SK-N-SH (cell line): ENCODE measurements around the gene CCDC152.

Experiments
- EZH2phosphoT487 ChIP-seq: fragments of 200-600 bp; sonication (generic); IDR thresholded peaks from 2 replicates; pipeline ENCODE4 v1.6.1; 2017; ENCODE audit warnings: low read depth, mixed run types, mild to moderate bottlenecking, antibody characterized with exemption, moderate library complexity, borderline replicate concordance
- JUND ChIP-seq: IDR thresholded peaks from 2 replicates; pipeline ENCODE4 v1.4.0; 2012
- NFIC ChIP-seq: IDR thresholded peaks from 2 replicates; pipeline ENCODE4 v1.4.0; 2012; ENCODE audit warnings: borderline replicate concordance
- NRF1 ChIP-seq: IDR thresholded peaks from 2 replicates; pipeline ENCODE4 v1.6.1; 2012; ENCODE audit warnings: low read depth, mild to moderate bottlenecking, low read length
- POLR2AphosphoS5 ChIP-seq: IDR thresholded peaks from 2 replicates; pipeline ENCODE4 v1.6.1; 2012; ENCODE audit warnings: low read depth, low read length
- RAD21 ChIP-seq: IDR thresholded peaks from 2 replicates; pipeline ENCODE4 v1.6.1; 2012; ENCODE audit warnings: mild to moderate bottlenecking, low read length
- TCF12 ChIP-seq: IDR thresholded peaks from 2 replicates; pipeline ENCODE4 v1.4.0; 2012
- TEAD4 ChIP-seq: IDR thresholded peaks from 2 replicates; pipeline ENCODE4 v1.4.0; 2012; ENCODE audit warnings: mild to moderate bottlenecking, borderline replicate concordance; ENCODE audit not compliant: insufficient read depth
- YY1 ChIP-seq: IDR thresholded peaks from 2 replicates; pipeline ENCODE4 v1.4.0; 2012; ENCODE audit warnings: low read depth, mild to moderate bottlenecking
- TF ChIP-seq, protein P1 (sequence below): fragments of 200-600 bp; sonication (generic); IDR thresholded peaks from 2 replicates; pipeline ENCODE4 v1.6.1; 2017; ENCODE audit warnings: antibody characterized with exemption, mild to moderate bottlenecking, moderate library complexity
- TF ChIP-seq, protein P2 (sequence below): IDR thresholded peaks from 2 replicates; pipeline ENCODE4 v1.6.1; 2012; ENCODE audit warnings: mild to moderate bottlenecking, low read depth, low read length, moderate library complexity
- TF ChIP-seq, protein P3 (sequence below): IDR thresholded peaks from 2 replicates; pipeline ENCODE4 v1.4.0; 2012; ENCODE audit warnings: low read depth
- TF ChIP-seq, protein P4 (sequence below): fragments of 150-350 bp; IDR thresholded peaks from 2 replicates; pipeline ENCODE4 v1.6.1; 2017; ENCODE audit warnings: antibody characterized with exemption, low read length, low read depth, borderline replicate concordance
- TF ChIP-seq, protein P5 (sequence below): IDR thresholded peaks from 2 replicates; pipeline ENCODE4 v1.4.0; 2012; ENCODE audit warnings: low read depth, borderline replicate concordance

DNA sequence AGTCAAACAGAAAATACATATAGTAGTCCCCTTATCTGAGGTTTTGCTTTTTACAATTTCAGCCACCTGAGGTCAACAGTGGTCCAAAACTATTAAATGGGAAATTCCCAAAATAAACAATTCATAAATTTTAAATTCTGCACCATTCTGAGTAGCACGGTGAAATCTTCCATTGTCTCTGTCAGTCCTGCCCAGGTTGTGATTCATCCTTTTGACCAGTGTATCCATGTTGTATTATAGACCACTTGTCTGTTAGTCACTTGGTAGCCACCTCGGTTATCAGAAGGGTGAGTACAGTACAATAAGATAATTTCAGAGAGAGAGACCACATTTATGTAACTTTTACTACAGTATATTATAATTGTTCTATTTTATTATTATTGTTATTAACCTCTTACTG is 2.8 kb downstream of the CCDC152 start:
- TF ChIP-seq TCF12: no peak
- no peak for TF ChIP-seq JUND
- TF ChIP-seq, protein P1, sequence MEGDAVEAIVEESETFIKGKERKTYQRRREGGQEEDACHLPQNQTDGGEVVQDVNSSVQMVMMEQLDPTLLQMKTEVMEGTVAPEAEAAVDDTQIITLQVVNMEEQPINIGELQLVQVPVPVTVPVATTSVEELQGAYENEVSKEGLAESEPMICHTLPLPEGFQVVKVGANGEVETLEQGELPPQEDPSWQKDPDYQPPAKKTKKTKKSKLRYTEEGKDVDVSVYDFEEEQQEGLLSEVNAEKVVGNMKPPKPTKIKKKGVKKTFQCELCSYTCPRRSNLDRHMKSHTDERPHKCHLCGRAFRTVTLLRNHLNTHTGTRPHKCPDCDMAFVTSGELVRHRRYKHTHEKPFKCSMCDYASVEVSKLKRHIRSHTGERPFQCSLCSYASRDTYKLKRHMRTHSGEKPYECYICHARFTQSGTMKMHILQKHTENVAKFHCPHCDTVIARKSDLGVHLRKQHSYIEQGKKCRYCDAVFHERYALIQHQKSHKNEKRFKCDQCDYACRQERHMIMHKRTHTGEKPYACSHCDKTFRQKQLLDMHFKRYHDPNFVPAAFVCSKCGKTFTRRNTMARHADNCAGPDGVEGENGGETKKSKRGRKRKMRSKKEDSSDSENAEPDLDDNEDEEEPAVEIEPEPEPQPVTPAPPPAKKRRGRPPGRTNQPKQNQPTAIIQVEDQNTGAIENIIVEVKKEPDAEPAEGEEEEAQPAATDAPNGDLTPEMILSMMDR: no peak
- TF ChIP-seq EZH2phosphoT487: no peak
- TF ChIP-seq NRF1: no peak
- no peak for TF ChIP-seq NFIC
- no peak for TF ChIP-seq RAD21
- TF ChIP-seq, protein P2, sequence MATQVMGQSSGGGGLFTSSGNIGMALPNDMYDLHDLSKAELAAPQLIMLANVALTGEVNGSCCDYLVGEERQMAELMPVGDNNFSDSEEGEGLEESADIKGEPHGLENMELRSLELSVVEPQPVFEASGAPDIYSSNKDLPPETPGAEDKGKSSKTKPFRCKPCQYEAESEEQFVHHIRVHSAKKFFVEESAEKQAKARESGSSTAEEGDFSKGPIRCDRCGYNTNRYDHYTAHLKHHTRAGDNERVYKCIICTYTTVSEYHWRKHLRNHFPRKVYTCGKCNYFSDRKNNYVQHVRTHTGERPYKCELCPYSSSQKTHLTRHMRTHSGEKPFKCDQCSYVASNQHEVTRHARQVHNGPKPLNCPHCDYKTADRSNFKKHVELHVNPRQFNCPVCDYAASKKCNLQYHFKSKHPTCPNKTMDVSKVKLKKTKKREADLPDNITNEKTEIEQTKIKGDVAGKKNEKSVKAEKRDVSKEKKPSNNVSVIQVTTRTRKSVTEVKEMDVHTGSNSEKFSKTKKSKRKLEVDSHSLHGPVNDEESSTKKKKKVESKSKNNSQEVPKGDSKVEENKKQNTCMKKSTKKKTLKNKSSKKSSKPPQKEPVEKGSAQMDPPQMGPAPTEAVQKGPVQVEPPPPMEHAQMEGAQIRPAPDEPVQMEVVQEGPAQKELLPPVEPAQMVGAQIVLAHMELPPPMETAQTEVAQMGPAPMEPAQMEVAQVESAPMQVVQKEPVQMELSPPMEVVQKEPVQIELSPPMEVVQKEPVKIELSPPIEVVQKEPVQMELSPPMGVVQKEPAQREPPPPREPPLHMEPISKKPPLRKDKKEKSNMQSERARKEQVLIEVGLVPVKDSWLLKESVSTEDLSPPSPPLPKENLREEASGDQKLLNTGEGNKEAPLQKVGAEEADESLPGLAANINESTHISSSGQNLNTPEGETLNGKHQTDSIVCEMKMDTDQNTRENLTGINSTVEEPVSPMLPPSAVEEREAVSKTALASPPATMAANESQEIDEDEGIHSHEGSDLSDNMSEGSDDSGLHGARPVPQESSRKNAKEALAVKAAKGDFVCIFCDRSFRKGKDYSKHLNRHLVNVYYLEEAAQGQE: no peak
- TF ChIP-seq POLR2AphosphoS5: no peak
- TF ChIP-seq YY1: no peak
- TF ChIP-seq TEAD4: no peak
- TF ChIP-seq, protein P3, sequence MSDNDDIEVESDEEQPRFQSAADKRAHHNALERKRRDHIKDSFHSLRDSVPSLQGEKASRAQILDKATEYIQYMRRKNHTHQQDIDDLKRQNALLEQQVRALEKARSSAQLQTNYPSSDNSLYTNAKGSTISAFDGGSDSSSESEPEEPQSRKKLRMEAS: no peak
- TF ChIP-seq, protein P4, sequence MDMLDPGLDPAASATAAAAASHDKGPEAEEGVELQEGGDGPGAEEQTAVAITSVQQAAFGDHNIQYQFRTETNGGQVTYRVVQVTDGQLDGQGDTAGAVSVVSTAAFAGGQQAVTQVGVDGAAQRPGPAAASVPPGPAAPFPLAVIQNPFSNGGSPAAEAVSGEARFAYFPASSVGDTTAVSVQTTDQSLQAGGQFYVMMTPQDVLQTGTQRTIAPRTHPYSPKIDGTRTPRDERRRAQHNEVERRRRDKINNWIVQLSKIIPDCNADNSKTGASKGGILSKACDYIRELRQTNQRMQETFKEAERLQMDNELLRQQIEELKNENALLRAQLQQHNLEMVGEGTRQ: no peak
- TF ChIP-seq, protein P5, sequence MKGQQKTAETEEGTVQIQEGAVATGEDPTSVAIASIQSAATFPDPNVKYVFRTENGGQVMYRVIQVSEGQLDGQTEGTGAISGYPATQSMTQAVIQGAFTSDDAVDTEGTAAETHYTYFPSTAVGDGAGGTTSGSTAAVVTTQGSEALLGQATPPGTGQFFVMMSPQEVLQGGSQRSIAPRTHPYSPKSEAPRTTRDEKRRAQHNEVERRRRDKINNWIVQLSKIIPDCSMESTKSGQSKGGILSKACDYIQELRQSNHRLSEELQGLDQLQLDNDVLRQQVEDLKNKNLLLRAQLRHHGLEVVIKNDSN: no peak
